ENCODE results near the gene MRNIP.
"Not testable (repeated sequence)": the region's sequence is repeated elsewhere in the genome, so short reads cannot be mapped to it uniquely, and the experiment has no call there.

The MRNIP gene

DNA sequence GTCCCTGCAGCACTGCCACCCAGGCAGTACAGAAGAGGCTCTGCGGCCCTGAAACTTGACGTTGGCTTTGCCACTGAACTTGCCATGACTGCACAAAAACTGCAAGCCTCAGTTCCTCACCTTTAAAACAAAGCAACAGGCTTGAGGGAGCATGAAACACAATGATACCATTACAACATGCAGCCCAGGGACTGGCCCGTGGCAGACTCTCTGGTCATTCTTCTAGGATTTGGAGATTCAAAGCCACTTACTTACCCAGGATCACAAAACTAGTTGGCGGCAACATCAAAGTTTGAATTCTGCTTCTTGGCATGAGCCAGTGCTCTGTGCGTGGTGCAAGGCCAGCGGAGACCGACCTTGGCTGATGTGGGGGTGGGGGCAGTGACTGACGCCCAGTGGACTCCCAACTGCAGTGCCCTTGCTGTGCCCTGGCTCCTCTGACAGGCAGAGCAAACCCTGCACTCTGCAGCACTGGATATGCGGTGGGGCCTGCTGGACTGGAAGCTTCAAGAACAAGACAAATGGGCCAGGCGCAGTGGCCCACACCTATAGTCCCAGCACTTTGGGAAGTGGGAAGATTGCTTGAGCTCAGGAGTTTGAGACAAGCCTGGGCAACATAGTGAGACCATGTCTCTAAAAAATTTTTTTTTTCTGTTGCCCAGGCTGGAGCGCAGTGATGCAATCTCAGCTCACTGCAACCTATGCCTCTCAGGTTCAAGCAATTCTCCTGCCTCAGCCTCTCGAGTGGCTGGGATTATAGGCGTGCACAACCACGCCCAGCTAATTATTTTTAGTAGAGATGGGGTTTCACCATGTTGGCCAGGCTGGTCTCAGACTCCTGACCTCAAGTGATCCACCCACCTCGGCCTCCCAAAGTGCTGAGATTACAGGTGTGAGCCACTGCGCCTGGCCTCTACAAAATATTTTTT is 19.0 kb downstream of the MRNIP start:
- TF ChIP-seq, protein P1, sequence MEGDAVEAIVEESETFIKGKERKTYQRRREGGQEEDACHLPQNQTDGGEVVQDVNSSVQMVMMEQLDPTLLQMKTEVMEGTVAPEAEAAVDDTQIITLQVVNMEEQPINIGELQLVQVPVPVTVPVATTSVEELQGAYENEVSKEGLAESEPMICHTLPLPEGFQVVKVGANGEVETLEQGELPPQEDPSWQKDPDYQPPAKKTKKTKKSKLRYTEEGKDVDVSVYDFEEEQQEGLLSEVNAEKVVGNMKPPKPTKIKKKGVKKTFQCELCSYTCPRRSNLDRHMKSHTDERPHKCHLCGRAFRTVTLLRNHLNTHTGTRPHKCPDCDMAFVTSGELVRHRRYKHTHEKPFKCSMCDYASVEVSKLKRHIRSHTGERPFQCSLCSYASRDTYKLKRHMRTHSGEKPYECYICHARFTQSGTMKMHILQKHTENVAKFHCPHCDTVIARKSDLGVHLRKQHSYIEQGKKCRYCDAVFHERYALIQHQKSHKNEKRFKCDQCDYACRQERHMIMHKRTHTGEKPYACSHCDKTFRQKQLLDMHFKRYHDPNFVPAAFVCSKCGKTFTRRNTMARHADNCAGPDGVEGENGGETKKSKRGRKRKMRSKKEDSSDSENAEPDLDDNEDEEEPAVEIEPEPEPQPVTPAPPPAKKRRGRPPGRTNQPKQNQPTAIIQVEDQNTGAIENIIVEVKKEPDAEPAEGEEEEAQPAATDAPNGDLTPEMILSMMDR (IDR thresholded peaks at IDR 0.05; ENCODE audit: insufficient read depth, missing control alignments) = no peak
- FAIRE-seq (no peak), DNase-seq (ENCODE audit: insufficient read length, low spot score) (no peak)

DNA sequence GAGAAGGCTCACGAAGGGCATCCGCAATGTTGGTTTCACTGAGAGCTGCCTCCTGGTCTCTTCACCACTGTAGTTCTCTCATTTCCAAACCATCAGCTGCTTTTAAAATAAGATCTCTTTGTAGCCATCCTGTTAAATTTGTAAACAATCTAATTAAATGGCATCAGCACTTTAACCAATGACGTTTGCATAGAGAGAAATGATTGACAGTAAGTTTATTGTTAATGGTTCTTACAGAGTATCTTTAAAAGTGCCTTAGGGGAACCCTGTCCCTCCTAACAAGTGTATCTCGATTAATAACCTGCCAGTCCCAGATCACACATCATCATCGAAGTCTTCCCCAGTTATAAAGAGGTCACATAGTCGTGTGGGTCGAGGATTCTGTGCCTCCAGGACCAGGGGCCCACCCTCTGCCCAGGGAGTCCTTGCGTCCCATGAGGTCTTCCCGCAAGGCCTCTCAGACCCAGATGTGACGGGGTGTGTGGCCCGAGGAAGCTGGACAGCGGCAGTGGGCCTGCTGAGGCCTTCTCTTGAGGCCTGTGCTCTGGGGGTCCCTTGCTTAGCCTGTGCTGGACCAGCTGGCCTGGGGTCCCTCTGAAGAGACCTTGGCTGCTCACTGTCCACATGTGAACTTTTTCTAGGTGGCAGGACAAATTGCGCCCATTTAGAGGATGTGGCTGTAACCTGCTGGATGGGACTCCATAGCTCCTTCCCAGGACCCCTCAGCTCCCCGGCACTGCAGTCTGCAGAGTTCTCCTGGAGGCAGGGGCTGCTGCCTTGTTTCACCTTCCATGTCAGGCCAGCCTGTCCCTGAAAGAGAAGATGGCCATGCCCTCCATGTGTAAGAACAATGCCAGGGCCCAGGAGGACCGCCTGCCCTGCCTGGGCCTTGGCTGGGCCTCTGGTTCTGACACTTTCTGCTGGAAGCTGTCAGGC is 21.3 kb downstream of the MRNIP start:
- FAIRE-seq = no peak
- no peak for DNase-seq (ENCODE audit: insufficient read length, low spot score)
- TF ChIP-seq, protein P1 (IDR thresholded peaks at IDR 0.05; ENCODE audit: insufficient read depth, missing control alignments) = no peak

DNA sequence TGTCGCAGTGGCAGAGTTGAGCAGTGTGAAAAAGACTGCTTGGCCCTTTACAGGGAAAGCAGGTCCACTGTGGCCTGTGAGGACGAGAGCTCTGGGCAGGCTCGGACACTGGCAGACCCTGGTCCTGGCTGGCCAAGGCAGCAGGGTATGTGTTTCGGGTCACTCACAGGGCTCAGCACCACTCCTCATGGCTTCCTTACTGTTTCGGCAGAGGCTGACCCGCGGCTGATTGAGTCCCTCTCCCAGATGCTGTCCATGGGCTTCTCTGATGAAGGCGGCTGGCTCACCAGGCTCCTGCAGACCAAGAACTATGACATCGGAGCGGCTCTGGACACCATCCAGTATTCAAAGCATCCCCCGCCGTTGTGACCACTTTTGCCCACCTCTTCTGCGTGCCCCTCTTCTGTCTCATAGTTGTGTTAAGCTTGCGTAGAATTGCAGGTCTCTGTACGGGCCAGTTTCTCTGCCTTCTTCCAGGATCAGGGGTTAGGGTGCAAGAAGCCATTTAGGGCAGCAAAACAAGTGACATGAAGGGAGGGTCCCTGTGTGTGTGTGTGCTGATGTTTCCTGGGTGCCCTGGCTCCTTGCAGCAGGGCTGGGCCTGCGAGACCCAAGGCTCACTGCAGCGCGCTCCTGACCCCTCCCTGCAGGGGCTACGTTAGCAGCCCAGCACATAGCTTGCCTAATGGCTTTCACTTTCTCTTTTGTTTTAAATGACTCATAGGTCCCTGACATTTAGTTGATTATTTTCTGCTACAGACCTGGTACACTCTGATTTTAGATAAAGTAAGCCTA is 22.2 kb downstream of the MRNIP start:
- FAIRE-seq = no peak
- no peak for DNase-seq (ENCODE audit: insufficient read length, low spot score)
- TF ChIP-seq, protein P1 (IDR thresholded peaks at IDR 0.05; ENCODE audit: insufficient read depth, missing control alignments) = no peak

DNA sequence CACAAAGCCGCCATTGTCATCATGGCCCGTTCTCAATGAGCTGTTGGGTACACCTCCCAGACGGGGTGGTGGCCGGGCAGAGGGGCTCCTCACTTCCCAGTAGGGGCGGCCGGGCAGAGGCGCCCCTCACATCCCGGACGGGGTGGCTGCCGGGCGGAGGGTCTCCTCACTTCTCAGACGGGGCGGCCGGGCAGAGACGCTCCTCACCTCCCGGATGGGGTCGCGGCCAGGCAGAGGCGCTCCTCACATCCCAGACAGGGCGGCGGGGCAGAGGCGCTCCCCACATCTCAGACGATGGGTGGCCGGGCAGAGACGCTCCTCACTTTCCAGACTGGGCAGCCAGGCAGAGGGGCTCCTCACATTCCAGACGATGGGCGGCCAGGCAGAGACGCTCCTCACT is 23.7 kb downstream of the MRNIP start:
- not testable (repeated sequence) for FAIRE-seq; DNase-seq (ENCODE audit: insufficient read length, low spot score)

DNA sequence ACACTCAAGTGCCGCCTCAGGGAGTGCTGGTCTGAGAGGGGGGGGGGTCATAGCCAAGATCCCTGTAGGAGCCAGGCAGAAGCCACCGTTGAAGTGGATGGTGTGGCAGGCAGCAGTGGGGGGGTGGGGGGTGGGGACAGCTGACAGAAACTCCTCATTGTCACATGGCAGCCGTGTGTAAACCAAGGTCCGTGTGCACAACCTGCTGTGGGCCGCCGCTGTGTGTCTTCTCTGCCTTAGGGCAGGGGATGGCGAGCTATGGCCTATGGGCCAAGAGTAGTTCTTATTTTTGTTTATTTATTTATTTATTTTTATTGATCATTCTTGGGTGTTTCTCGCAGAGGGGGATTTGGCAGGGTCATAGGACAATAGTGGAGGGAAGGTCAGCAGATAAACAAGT is 24.5 kb downstream of the MRNIP start:
- TF ChIP-seq, protein P1 (IDR thresholded peaks at IDR 0.05; ENCODE audit: insufficient read depth, missing control alignments) = no peak
- DNase-seq (ENCODE audit: insufficient read length, low spot score) (no peak), FAIRE-seq (no peak)

DNA sequence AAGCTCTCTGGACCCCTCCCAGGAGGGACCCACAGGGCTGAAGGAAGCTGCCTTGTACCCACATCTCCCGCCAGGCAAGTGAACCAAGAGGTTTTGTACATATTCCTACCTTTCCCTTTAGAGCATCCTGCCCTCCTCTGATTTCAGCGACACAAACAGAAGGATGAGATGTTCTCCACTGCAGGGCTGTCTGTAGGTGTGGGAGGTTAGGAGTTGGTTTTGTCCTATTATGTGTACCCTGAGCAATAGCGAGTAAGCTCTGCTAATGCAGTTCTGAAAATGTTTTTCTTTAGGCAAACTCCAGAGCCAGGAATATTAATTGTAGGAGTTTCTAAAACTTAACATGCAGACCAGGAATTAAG is 24.9 kb downstream of the MRNIP start:
- TF ChIP-seq, protein P1 (IDR thresholded peaks at IDR 0.05; ENCODE audit: insufficient read depth, missing control alignments) = no peak
- FAIRE-seq (no peak), DNase-seq (ENCODE audit: insufficient read length, low spot score) (no peak)

Measured in D721Med (cell line).